GM23248 (cell line): ENCODE measurements around the gene MAGEB3. TPM values are rescaled to one million over a fixed set of nuclear protein-coding genes. Genes with fewer than 3 reads are reported as not detected.
A peak's percentile ranks its signal among the peaks of the same experiment; 100 is the strongest.

Experiments
- DNase-seq: peaks from one replicate; pipeline ENCODE4 v3.0.0-alpha.2; 2015
- H2AFZ ChIP-seq: fragments of 200-600 bp; sonication (generic); 2 replicates; pipeline ENCODE4 v1.6.1; 2016; ENCODE audit warnings: antibody characterized with exemption
- H3F3A ChIP-seq: fragments of 200-600 bp; sonication (generic); 2 replicates; pipeline ENCODE4 v1.6.1; 2016; ENCODE audit warnings: mild to moderate bottlenecking, antibody characterized with exemption, mixed run types; ENCODE audit not compliant: insufficient read depth
- H3K27ac ChIP-seq: fragments of 200-600 bp; sonication (generic); 2 replicates; pipeline ENCODE4 v1.5.1; 2016; ENCODE audit warnings: mild to moderate bottlenecking
- H3K27me3 ChIP-seq: fragments of 200-600 bp; sonication (generic); replicated peaks from 2 replicates; pipeline ENCODE4 v1.6.1; 2016; ENCODE audit warnings: mild to moderate bottlenecking; ENCODE audit not compliant: insufficient read depth
- H3K36me3 ChIP-seq: fragments of 200-600 bp; sonication (generic); 2 replicates; pipeline ENCODE4 v1.6.1; 2016; ENCODE audit warnings: low read depth, mild to moderate bottlenecking
- H3K4me1 ChIP-seq: fragments of 200-600 bp; sonication (generic); 2 replicates; pipeline ENCODE4 v1.6.1; 2016; ENCODE audit warnings: mild to moderate bottlenecking; ENCODE audit not compliant: insufficient read depth
- H3K4me2 ChIP-seq: fragments of 200-600 bp; sonication (generic); one replicate; pipeline ENCODE4 v1.6.1; 2016; ENCODE audit warnings: mild to moderate bottlenecking; ENCODE audit not compliant: unreplicated experiment
- H3K4me3 ChIP-seq: fragments of 200-600 bp; sonication (generic); 2 replicates; pipeline ENCODE4 v1.5.1; 2016; ENCODE audit warnings: mild to moderate bottlenecking
- H3K79me2 ChIP-seq: fragments of 200-600 bp; sonication (generic); 2 replicates; pipeline ENCODE4 v1.6.1; 2016; ENCODE audit warnings: mild to moderate bottlenecking; ENCODE audit not compliant: insufficient read depth
- H3K9ac ChIP-seq: fragments of 200-600 bp; sonication (generic); 2 replicates; pipeline ENCODE4 v1.6.1; 2016; ENCODE audit warnings: mild to moderate bottlenecking
- H3K9me2 ChIP-seq: fragments of 200-600 bp; sonication (generic); 2 replicates; pipeline ENCODE4 v1.6.1; 2016; ENCODE audit warnings: mixed run types, mild to moderate bottlenecking, moderate library complexity; ENCODE audit not compliant: insufficient read depth
- H3K9me3 ChIP-seq: fragments of 200-600 bp; sonication (generic); one replicate; pipeline ENCODE4 v1.6.1; 2017; ENCODE audit warnings: low read depth
- H4K20me1 ChIP-seq: fragments of 200-600 bp; sonication (generic); 2 replicates; pipeline ENCODE4 v1.6.0; 2016; ENCODE audit not compliant: insufficient read depth
- EZH2 ChIP-seq: fragments of 200-600 bp; sonication (generic); IDR thresholded peaks from 2 replicates; pipeline ENCODE4 v1.6.1; 2018; ENCODE audit warnings: antibody characterized with exemption, mild to moderate bottlenecking; ENCODE audit not compliant: insufficient read depth, poor library complexity, severe bottlenecking
- EZH2phosphoT487 ChIP-seq: fragments of 200-600 bp; sonication (generic); IDR thresholded peaks from 2 replicates; pipeline ENCODE4 v1.6.1; 2018; ENCODE audit warnings: antibody characterized with exemption, moderate library complexity, mild to moderate bottlenecking, low read depth; ENCODE audit not compliant: insufficient read depth
- WGBS, 2 experiments: methylation state at CpG; one replicate each; pipeline ENCODE4 v1.1.6; 2015 to 2017; ENCODE audit warnings: low lambda C conversion rate in 2 of 2, low coverage in 1 of 2; ENCODE audit errors: missing lambda C conversion rate in 2 of 2; 5-methylcytosine and 5-hydroxymethylcytosine counted together
- in situ Hi-C: fragments of 300-500 bp; cut with MboI; formaldehyde crosslinking; loops from 2 replicates; pipeline ENCODE4 v1.15.0; 2020
- polyA plus RNA-seq: library from polyadenylated mRNA; unstranded; fragments of >200 nt; fragmentation: Nextera tagmentation; extraction: Ambion mirVana; gene quantifications from 2 replicates; pipeline ENCODE4 v1.2.1, GENCODE V29; 2016
- total RNA-seq: library from RNA; depleted of rRNA; stranded (reverse); fragments of >200 nt; shearing (Covaris generic); gene quantifications from 2 replicates; pipeline ENCODE4 v1.2.3, GENCODE V29; 2014

Gene MAGEB3
- total and polyA plus RNA-seq, 2 experiments from 2014 or later, result not detected

DNA sequence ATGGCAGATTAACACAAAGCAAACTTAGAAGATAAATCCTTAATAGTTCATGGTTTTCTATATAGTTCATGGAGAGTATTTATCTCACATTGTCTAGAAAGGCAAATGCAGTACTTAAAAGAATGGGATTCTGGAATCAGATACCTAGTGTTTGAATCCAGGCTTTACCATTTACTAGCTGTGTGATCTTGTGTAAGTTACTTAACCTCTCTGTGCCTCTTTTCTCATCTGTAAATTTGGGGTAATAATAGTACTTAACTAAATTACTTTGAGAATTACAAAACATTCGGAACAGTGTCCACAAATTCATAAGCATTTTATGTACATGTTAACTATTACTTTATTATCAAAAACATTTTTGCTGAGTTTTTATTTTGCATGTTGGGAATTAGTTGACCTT lies 32.3 kb downstream of the MAGEB3 start:
- Histone ChIP-seq H3K4me2 (no peak overlapping the region), H3K9me2 (no peaks in the 10 kb centered on the region), H3F3A (no peaks in the 10 kb centered on the region), H3K9me3 (no peaks in the 10 kb centered on the region), H3K27me3 (no peaks in the 10 kb centered on the region), H2AFZ (no peak overlapping the region), H3K27ac (no peak overlapping the region), H3K4me1 (no peaks in the 10 kb centered on the region), H3K79me2 (no peaks in the 10 kb centered on the region), H3K9ac (no peak overlapping the region), H3K36me3 (no peaks in the 10 kb centered on the region), H4K20me1 (no peaks in the 10 kb centered on the region), H3K4me3 (no peak overlapping the region)
- TF ChIP-seq EZH2, result no peak
- TF ChIP-seq EZH2phosphoT487, result no peak
- 13 to 30% methylated on average over 1 of the region's 1 CpG for WGBS, 2 experiments
- in situ Hi-C loops, result no loop called here
- DNase-seq, result no peak

GRCh38 chrX:30270639-30271038 lies 40.2 kb downstream of the MAGEB3 start:
- Histone ChIP-seq H3K79me2 (no peaks in the 10 kb centered on the region), H3K9me2 (no peaks in the 10 kb centered on the region), H4K20me1 (no peaks in the 10 kb centered on the region), H3K36me3 (no peaks in the 10 kb centered on the region), H3K27me3 (no peaks in the 10 kb centered on the region), H3K4me2 (no peak overlapping the region), H3K9me3 (no peaks in the 10 kb centered on the region), H3K4me1 (no peaks in the 10 kb centered on the region), H3F3A (no peaks in the 10 kb centered on the region), H3K27ac (no peak overlapping the region), H2AFZ (no peak overlapping the region), H3K9ac (no peak overlapping the region), H3K4me3 (no peak overlapping the region)
- in situ Hi-C loops, result loop anchor here (10.0 kb wide), 1 partner anchor 234 kb away; no protein-coding TSS in a partner anchor
- no peak for DNase-seq
- WGBS, 2 experiments, result 71 to 79% methylated on average over 3 of the region's 3 CpGs
- TF ChIP-seq EZH2 (no peak), EZH2phosphoT487 (no peak)

DNA sequence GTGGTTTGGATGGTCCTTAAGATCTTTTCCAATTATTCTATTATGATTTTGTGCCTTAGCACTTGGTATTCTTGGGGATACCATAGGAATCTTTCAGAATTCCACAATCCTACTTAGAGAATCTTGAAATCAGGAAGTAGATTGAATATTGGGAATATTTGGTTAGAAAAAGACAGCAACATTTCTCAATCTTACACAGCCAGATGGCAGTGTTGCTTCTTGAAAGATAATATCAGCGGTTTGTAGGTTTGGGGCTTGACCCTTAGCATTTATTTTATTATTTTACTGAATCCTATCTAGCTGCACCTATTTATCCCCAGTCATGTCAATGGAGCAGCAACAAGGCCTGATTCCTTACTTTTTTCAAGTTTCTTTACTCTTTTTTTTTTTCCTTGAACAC lies 45.0 kb downstream of the MAGEB3 start:
- WGBS, 2 experiments, result 0 to 5% methylated on average over 1 of the region's 1 CpG
- H3K9ac ChIP-seq, result no peak overlapping the region
- no peaks in the 10 kb centered on the region for H3K79me2 ChIP-seq
- no peak overlapping the region for H3K4me3 ChIP-seq
- in situ Hi-C loops, result loop anchor here (10.0 to 25.0 kb wide), 2 partner anchors 229 to 437 kb away; no protein-coding TSS in a partner anchor
- H3K4me2 ChIP-seq, result no peak overlapping the region
- H3K4me1 ChIP-seq, result no peaks in the 10 kb centered on the region; the same call in 1 of the 2 replicates
- H3K36me3 ChIP-seq, result no peaks in the 10 kb centered on the region
- H3K27me3 ChIP-seq, result no peaks in the 10 kb centered on the region
- H3F3A ChIP-seq, result no peaks in the 10 kb centered on the region
- peak; percentile 44 for DNase-seq
- H2AFZ ChIP-seq, result peak overlapping the region; percentile 26; the same call in 1 of the 2 replicates
- no peaks in the 10 kb centered on the region for H4K20me1 ChIP-seq
- no peak for TF ChIP-seq EZH2phosphoT487
- TF ChIP-seq EZH2, result no peak
- no peaks in the 10 kb centered on the region for H3K9me3 ChIP-seq
- no peaks in the 10 kb centered on the region for H3K9me2 ChIP-seq
- H3K27ac ChIP-seq, result no peak overlapping the region

- H4K20me1 ChIP-seq, result no peaks in the 10 kb centered on the region
- H3K9me3 ChIP-seq, result no peaks in the 10 kb centered on the region
- peak; percentile 59 for DNase-seq
- WGBS, 2 experiments, result 0% methylated on average over 1 of the region's 1 CpG
- peaks cover 6% of the 10 kb centered on the region for H3F3A ChIP-seq
- H3K4me3 ChIP-seq, result no peak overlapping the region
- H3K4me2 ChIP-seq, result no peak overlapping the region
- in situ Hi-C loops, result loop anchor here (10.0 to 25.0 kb wide), 2 partner anchors 226 to 434 kb away; no protein-coding TSS in a partner anchor
- no peak overlapping the region for H3K9ac ChIP-seq
- no peaks in the 10 kb centered on the region for H3K79me2 ChIP-seq
- H3K4me1 ChIP-seq, result peaks cover 12% of the 10 kb centered on the region
- H3K27me3 ChIP-seq, result no peaks in the 10 kb centered on the region
- TF ChIP-seq EZH2phosphoT487, result no peak
- no peak for TF ChIP-seq EZH2
- no peaks in the 10 kb centered on the region for H3K9me2 ChIP-seq
- H2AFZ ChIP-seq, result no peak overlapping the region
- no peaks in the 10 kb centered on the region for H3K36me3 ChIP-seq
- no peak overlapping the region for H3K27ac ChIP-seq
Measured at GRCh38 chrX:30278365-30278764, 47.9 kb downstream of the MAGEB3 start.
